Prostate gland (tissue), 2 donors: ENCODE results near the gene JMJD1C. TPM values are rescaled to one million over a fixed set of nuclear protein-coding genes. Genes with fewer than 3 reads are reported as not detected.

Experiments
- DNase-seq: peaks from one replicate; pipeline ENCODE4 v3.0.0-alpha.2; 2019; ENCODE audit warnings: low spot score
- H3K27ac ChIP-seq, 2 donors: fragments of 200-600 bp; sonication (generic); 2 replicates each; pipeline ENCODE4 v1.5.1; 2017 to 2019
- H3K27me3 ChIP-seq: fragments of 200-600 bp; sonication (generic); replicated peaks from 2 replicates; pipeline ENCODE4 v1.5.1; 2019; ENCODE audit not compliant: insufficient read depth
- H3K36me3 ChIP-seq, 2 donors: fragments of 200-600 bp; sonication (generic); 1 replicate in 1 of 2; 2 replicates in 1 of 2; pipeline versions ENCODE4 v1.5.1 to v1.8.1; 2017 to 2019
- H3K4me1 ChIP-seq: fragments of 200-600 bp; sonication (generic); replicated peaks from 2 replicates; pipeline ENCODE4 v1.5.1; 2019
- H3K4me3 ChIP-seq, 2 donors: fragments of 200-600 bp; sonication (generic); 2 replicates each; pipeline ENCODE4 v1.5.1; 2017 to 2019
- H3K9me3 ChIP-seq: fragments of 200-600 bp; sonication (generic); 2 replicates; pipeline ENCODE4 v1.5.1; 2017
- POLR2A ChIP-seq: fragments of 450-650 bp; IDR thresholded peaks from one replicate; pipeline ENCODE4 v1.6.1; 2016; ENCODE audit warnings: antibody characterized with exemption, mild to moderate bottlenecking
- POLR2AphosphoS5 ChIP-seq: sonication (generic); formaldehyde crosslinking; IDR thresholded peaks from one replicate; pipeline ENCODE4 v1.6.1; 2017; ENCODE audit warnings: antibody characterized with exemption
- WGBS: methylation state at CpG from one replicate; pipeline ENCODE4 v1.1.5; 2018; 5-methylcytosine and 5-hydroxymethylcytosine counted together
- intact Hi-C: fragments of 100-400 bp; cut with DNase I; formaldehyde crosslinking; loops from one replicate; pipeline ENCODE4 v1.14.2; 2022
- total RNA-seq, 2 donors: library from RNA; depleted of rRNA; stranded (reverse); fragments of >200 nt; gene quantifications; one replicate each; pipeline ENCODE4 v1.1.0, GENCODE V29; 2016
- TF ChIP-seq, protein P1 (sequence below), 4 experiments: fragments of 200-600 bp in 2 of 4; fragments of 450-650 bp in 2 of 4; sonication (generic) in 2 of 4; IDR thresholded peaks; 1 replicate in 3 of 4; 2 replicates in 1 of 4; pipeline ENCODE4 v1.5.1; 2016 to 2019; ENCODE audit warnings: antibody characterized with exemption in 4 of 4, mild to moderate bottlenecking in 2 of 4, moderate library complexity in 2 of 4

Gene JMJD1C
- total RNA-seq, 2 donors from 2014 or later: 66.9 to 97.9 TPM

DNA sequence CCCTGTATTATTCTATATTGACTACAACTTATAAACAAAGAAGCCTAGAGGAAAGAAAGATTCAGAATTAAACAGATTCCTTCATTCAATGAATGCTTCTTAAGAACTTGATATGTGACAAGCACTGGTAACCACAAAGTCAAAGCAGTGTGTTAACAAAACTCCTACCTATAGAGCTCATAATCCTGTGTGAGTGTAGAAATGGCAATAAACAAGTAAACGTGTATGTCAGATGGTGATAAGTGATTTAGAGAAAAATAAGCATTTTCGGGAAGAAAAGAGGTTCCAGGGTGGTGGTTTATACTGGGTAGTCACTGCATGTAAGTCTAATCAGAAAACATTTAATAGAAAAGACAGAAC, 141.3 kb downstream of the JMJD1C start:
- no peak for TF ChIP-seq POLR2A
- TF ChIP-seq, protein P1, sequence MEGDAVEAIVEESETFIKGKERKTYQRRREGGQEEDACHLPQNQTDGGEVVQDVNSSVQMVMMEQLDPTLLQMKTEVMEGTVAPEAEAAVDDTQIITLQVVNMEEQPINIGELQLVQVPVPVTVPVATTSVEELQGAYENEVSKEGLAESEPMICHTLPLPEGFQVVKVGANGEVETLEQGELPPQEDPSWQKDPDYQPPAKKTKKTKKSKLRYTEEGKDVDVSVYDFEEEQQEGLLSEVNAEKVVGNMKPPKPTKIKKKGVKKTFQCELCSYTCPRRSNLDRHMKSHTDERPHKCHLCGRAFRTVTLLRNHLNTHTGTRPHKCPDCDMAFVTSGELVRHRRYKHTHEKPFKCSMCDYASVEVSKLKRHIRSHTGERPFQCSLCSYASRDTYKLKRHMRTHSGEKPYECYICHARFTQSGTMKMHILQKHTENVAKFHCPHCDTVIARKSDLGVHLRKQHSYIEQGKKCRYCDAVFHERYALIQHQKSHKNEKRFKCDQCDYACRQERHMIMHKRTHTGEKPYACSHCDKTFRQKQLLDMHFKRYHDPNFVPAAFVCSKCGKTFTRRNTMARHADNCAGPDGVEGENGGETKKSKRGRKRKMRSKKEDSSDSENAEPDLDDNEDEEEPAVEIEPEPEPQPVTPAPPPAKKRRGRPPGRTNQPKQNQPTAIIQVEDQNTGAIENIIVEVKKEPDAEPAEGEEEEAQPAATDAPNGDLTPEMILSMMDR (IDR thresholded peaks at IDR 0.05): no peak
- TF ChIP-seq POLR2AphosphoS5: no peak
- H3K36me3 ChIP-seq: no peaks in the 10 kb centered on the region
- no peak overlapping the region for H3K27ac ChIP-seq
- H3K4me3 ChIP-seq: no peak overlapping the region
- H3K9me3 ChIP-seq: no peaks in the 10 kb centered on the region
- no peak for DNase-seq
- H3K4me1 ChIP-seq: no peaks in the 10 kb centered on the region
- no peaks in the 10 kb centered on the region for H3K27me3 ChIP-seq
- 51% methylated on average over 2 of the region's 2 CpGs for WGBS
- intact Hi-C loops: no loop called here

DNA sequence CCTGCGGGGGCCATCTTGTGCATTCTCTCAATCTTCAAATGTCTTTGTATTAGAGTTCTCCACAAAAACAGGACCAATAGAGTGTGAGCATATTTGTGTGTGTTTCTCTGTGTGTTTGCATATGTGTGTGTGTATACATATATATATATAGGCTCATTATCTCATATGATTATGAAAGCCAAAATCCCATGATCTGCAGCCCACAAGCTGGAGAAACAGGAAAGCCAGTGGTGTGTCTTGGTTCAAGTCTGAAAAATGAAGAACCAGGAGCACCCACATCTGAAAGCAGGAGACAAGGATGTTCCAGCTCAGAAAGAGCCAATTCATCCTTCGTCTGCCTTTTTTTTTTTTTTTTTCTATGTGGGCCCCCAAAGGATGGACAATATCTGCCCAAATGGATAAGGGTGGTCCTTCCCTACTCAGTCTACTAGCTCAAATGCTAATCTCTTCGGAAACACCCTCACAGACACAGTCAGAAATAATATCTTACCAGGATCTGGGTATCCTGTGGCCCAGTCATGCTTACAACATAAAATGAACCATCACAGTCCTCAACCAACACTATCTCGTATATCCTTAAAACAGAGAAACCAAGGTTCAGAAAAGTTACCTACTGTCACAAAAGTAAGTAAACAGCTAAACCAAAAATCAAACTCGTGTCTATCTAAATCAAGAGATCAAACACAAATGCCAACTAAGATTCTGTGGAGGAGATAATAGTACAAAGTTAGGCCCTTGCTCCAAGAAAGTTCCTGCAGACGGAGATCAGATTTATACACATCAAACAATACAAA, 141.9 kb downstream of the JMJD1C start:
- WGBS: 89% methylated on average over 6 of the region's 6 CpGs
- H3K27ac ChIP-seq: no peak overlapping the region
- H3K4me3 ChIP-seq: no peak overlapping the region
- no peaks in the 10 kb centered on the region for H3K9me3 ChIP-seq
- H3K4me1 ChIP-seq: no peaks in the 10 kb centered on the region
- TF ChIP-seq POLR2A: no peak
- no peak for TF ChIP-seq POLR2AphosphoS5
- TF ChIP-seq, protein P1 (IDR thresholded peaks at IDR 0.05): no peak
- intact Hi-C loops: no loop called here
- no peaks in the 10 kb centered on the region for H3K27me3 ChIP-seq
- H3K36me3 ChIP-seq: no peaks in the 10 kb centered on the region
- no peak for DNase-seq

DNA sequence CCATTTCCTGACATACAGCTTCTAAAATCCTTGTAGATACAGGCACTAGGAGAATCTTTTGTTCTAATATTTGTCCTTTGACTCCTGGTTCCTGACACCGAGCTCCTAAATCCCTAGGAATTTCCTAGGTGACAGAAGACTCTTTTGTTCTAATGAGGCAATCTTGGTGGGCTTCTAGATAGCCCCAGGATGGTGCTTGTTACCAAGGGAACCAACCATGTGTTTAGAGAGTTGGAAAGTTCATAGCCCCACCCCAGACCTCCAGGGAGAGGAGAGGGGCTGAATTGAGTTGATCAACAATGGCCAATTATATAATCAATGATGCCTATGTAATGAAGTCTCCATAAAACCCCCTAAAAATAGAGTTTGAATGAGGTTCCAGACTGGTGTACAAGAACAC, 145.1 kb downstream of the JMJD1C start:
- no peaks in the 10 kb centered on the region for H3K36me3 ChIP-seq
- H3K27me3 ChIP-seq: no peaks in the 10 kb centered on the region
- no peaks in the 10 kb centered on the region for H3K9me3 ChIP-seq
- DNase-seq: no peak
- no peaks in the 10 kb centered on the region for H3K4me1 ChIP-seq
- no peak overlapping the region for H3K27ac ChIP-seq
- intact Hi-C loops: no loop called here
- no peak overlapping the region for H3K4me3 ChIP-seq
- WGBS: 56% methylated on average over 1 of the region's 1 CpG
- TF ChIP-seq POLR2A: no peak
- TF ChIP-seq, protein P1 (IDR thresholded peaks at IDR 0.05): no peak
- no peak for TF ChIP-seq POLR2AphosphoS5

DNA sequence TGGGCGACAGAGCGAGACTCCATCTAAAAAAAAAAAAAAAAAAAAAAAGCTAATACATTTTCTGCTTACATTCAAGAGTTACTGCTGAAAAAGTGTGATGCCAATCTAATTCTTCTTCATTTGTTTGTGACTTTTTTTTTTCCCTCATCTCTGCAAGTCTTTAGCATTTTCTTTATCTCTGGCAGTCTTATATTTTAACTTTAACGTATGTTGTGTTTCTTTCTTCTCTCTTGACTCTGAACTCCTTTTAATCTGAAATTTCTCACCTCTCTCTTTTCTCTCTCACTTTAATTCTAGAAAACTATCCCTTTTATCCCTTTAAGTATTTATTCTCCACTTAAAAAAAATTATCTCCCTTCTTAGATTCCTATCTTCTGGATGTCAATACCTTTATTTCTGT, 146.5 kb downstream of the JMJD1C start:
- Histone ChIP-seq H3K4me3 (no peak overlapping the region), H3K27ac (no peak overlapping the region), H3K9me3 (no peaks in the 10 kb centered on the region), H3K36me3 (no peaks in the 10 kb centered on the region), H3K4me1 (no peaks in the 10 kb centered on the region), H3K27me3 (no peaks in the 10 kb centered on the region)
- DNase-seq: no peak
- WGBS: 88% methylated on average over 3 of the region's 3 CpGs
- intact Hi-C loops: no loop called here
- TF ChIP-seq, protein P1 (IDR thresholded peaks at IDR 0.05): no peak
- TF ChIP-seq POLR2AphosphoS5 (no peak), POLR2A (no peak)

DNA sequence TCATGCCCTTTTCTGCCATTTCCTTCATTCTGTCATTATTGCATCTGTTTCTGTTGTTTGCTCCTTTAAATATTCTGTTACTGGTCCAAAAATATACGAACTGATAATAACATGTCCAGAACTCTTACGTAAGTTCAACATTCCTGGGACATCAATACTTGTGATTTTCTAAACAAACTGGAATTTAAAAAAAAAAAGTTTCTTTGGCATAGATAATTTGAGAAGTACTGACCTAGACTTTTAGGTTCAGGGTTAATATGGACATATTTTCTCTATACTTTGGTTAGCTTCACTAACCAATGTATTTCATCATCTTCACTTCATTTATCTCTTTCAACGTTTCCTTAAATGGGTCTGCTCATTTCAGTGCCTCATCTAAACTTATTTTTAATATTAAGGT, 147.3 kb downstream of the JMJD1C start:
- intact Hi-C loops: no loop called here

More for the DNA sequence above, 147.3 kb downstream of the JMJD1C start:
- Histone ChIP-seq H3K4me1 (no peaks in the 10 kb centered on the region), H3K27ac (no peak overlapping the region), H3K9me3 (no peaks in the 10 kb centered on the region), H3K4me3 (no peak overlapping the region), H3K27me3 (no peaks in the 10 kb centered on the region), H3K36me3 (no peaks in the 10 kb centered on the region)
- 88% methylated on average over 3 of the region's 3 CpGs for WGBS
- TF ChIP-seq POLR2AphosphoS5: no peak
- TF ChIP-seq, protein P1 (IDR thresholded peaks at IDR 0.05): no peak
- no peak for DNase-seq
